GM12892 (cell line): ENCODE measurements around the gene RAB28.

ENCODE experiments used
- DNase-seq: peaks from one replicate; pipeline ENCODE4 v3.0.0; 2011; ENCODE audit not compliant: insufficient read length
- FAIRE-seq: peaks from 2 replicates; lab custom pipeline; 2011; peaks lifted over from hg19 to GRCh38; lab: Jason Lieb, UNC
- POLR2A ChIP-seq: IDR thresholded peaks from 2 replicates; pipeline ENCODE4 v1.6.1; 2011; ENCODE audit warnings: low read depth, low read length, control low read depth
- POLR2AphosphoS5 ChIP-seq: IDR thresholded peaks from 2 replicates; pipeline ENCODE4 v1.6.1; 2011; ENCODE audit warnings: low read depth, low read length, control low read depth
- TAF1 ChIP-seq: IDR thresholded peaks from 2 replicates; pipeline ENCODE4 v1.6.1; 2011; ENCODE audit warnings: low read depth, mild to moderate bottlenecking, control low read depth, low read length, borderline replicate concordance

RAB28 gene

GRCh38 chr4:13476152-13476551 lies 8.0 kb downstream of the RAB28 start:
- no peak for FAIRE-seq

DNA sequence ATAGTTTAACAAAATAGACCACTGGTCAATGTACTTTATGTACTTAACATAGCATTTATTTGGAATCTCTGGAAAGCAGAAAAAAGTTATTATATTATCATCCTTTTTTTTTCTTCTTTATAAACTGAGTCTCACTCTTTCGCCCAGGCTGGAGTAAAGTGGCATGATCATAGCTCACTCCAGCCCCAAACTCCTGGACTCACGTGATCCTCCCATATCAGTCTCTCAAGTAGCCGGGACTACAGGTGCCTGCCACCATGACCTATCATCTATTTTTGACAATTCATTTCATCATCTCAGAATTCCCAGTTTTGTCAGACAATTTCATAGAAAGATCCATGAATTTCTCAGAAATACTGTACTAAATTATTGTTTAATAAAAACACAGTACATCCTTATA lies 12.7 kb downstream of the RAB28 start:
- TF ChIP-seq POLR2A (no peak), POLR2AphosphoS5 (no peak), TAF1 (no peak)
- DNase-seq: no peak
- no peak for FAIRE-seq

More at GRCh38 chr4:13476152-13476551, 8.0 kb downstream of the RAB28 start:
- DNase-seq: no peak
- TF ChIP-seq POLR2A (no peak), POLR2AphosphoS5 (no peak), TAF1 (no peak)

GRCh38 chr4:13470379-13470778 lies 13.8 kb downstream of the RAB28 start:
- no peak for DNase-seq
- TF ChIP-seq TAF1 (no peak), POLR2A (no peak), POLR2AphosphoS5 (no peak)
- no peak for FAIRE-seq

GRCh38 chr4:13464973-13465372 lies 19.2 kb downstream of the RAB28 start:
- no peak for TF ChIP-seq TAF1
- no peak for TF ChIP-seq POLR2AphosphoS5
- DNase-seq: no peak
- no peak for FAIRE-seq

GRCh38 chr4:13464543-13464942 lies 19.6 kb downstream of the RAB28 start:
- no peak for FAIRE-seq
- TF ChIP-seq TAF1 (no peak), POLR2A (no peak), POLR2AphosphoS5 (no peak)

GRCh38 chr4:13461191-13461905 lies 22.8 kb downstream of the RAB28 start:
- TF ChIP-seq POLR2AphosphoS5: no peak
- no peak for TF ChIP-seq POLR2A
- no peak for TF ChIP-seq TAF1
- no peak for FAIRE-seq

More at GRCh38 chr4:13464543-13464942, 19.6 kb downstream of the RAB28 start:
- no peak for DNase-seq

DNA sequence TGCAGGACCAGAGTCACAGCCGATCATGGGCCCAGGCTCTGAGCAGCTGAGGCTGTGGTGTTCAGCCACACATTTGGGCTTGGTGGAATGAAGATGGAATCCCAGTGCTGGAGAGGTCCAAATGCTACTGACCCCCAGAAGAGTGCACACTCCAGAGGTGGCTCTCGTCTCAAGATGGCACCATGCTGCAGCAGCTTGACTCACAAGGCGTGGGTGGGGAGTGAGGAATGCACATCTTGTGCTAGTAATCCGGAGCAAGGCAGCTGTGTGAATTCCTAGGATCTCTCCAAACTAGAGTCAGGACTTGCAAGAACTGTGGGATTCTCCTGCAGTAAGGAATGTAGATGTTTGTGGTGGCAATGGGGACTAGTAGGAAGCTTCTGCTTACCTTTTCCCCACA lies 28.7 kb downstream of the RAB28 start:
- DNase-seq (no peak), FAIRE-seq (no peak)
- TF ChIP-seq POLR2AphosphoS5: no peak
- no peak for TF ChIP-seq TAF1
- no peak for TF ChIP-seq POLR2A

More at GRCh38 chr4:13461191-13461905, 22.8 kb downstream of the RAB28 start:
- DNase-seq: no peak

- DNase-seq (no peak), FAIRE-seq (no peak)
- TF ChIP-seq POLR2AphosphoS5 (no peak), TAF1 (no peak), POLR2A (no peak)
Observed at GRCh38 chr4:13454786-13455185, 29.4 kb downstream of the RAB28 start.

- FAIRE-seq (no peak), DNase-seq (no peak)
- TF ChIP-seq POLR2A: no peak
- no peak for TF ChIP-seq POLR2AphosphoS5
- no peak for TF ChIP-seq TAF1
Observed at GRCh38 chr4:13452927-13453579, 31.1 kb downstream of the RAB28 start.

DNA sequence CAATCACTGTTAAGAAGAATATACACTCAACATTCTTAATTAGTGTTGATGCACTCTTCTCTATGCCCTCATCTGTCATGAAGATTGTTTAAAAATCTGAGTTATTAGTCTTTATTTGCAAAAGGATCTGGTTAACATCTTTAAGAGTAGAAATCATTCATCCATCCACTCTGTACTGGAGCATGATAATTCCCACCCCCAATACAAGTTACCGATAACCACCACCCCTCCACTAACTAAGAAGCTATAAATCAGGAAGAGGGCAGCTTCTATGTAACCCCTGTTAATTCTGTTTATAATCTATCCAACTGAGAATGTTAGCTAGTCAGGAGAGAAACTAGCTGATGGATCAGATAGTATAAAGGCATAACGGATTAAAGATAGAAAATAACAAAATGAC lies 34.5 kb downstream of the RAB28 start:
- TF ChIP-seq TAF1: no peak
- TF ChIP-seq POLR2A: no peak
- no peak for TF ChIP-seq POLR2AphosphoS5
- DNase-seq (no peak), FAIRE-seq (no peak)

GRCh38 chr4:13445841-13446790 lies 38.0 kb downstream of the RAB28 start:
- DNase-seq (no peak), FAIRE-seq (no peak)
- TF ChIP-seq POLR2AphosphoS5 (no peak), TAF1 (no peak), POLR2A (no peak)
